GM21423 (cell line): ENCODE measurements around the gene RAB3C.

ENCODE experiments used
- ATAC-seq: cut with Tn5 transposase; IDR thresholded peaks from one replicate; pipeline ENCODE4 v1.9.1; 2021; ENCODE audit warnings: mild to moderate bottlenecking, moderate library complexity; ENCODE audit not compliant: unreplicated experiment

RAB3C gene

GRCh38 chr5:58860680-58861079 is 277.8 kb downstream of the RAB3C start:
- ATAC-seq, result no peak

- no peak for ATAC-seq
Measured at GRCh38 chr5:58868931-58869330, 286.1 kb downstream of the RAB3C start.

GRCh38 chr5:58871648-58872242 is 288.9 kb downstream of the RAB3C start:
- no peak for ATAC-seq

GRCh38 chr5:58872670-58873273 is 289.9 kb downstream of the RAB3C start:
- ATAC-seq, result no peak

- ATAC-seq, result no peak
Measured at GRCh38 chr5:58875599-58875998, 292.7 kb downstream of the RAB3C start.

- peak; percentile 66 for ATAC-seq
Measured at GRCh38 chr5:58885260-58885659, 302.4 kb downstream of the RAB3C start.

GRCh38 chr5:58886315-58887207 is 303.7 kb downstream of the RAB3C start:
- peak; percentile 67 for ATAC-seq

GRCh38 chr5:58887311-58887710 is 304.4 kb downstream of the RAB3C start:
- no peak for ATAC-seq

GRCh38 chr5:58887721-58888409 is 305.0 kb downstream of the RAB3C start:
- no peak for ATAC-seq

- ATAC-seq, result no peak
Measured at GRCh38 chr5:58890265-58890664, 307.4 kb downstream of the RAB3C start.

- ATAC-seq, result no peak
Measured at GRCh38 chr5:58890701-58891085, 307.8 kb downstream of the RAB3C start.

GRCh38 chr5:58891086-58891970 is 308.5 kb downstream of the RAB3C start:
- ATAC-seq, result peak; percentile 44

GRCh38 chr5:58891971-58892343 is 309.1 kb downstream of the RAB3C start:
- no peak for ATAC-seq

GRCh38 chr5:58893551-58893950 is 310.7 kb downstream of the RAB3C start:
- ATAC-seq, result no peak

GRCh38 chr5:58898006-58898405 is 315.1 kb downstream of the RAB3C start:
- no peak for ATAC-seq

GRCh38 chr5:58898538-58898937 is 315.7 kb downstream of the RAB3C start:
- ATAC-seq, result no peak

- ATAC-seq, result no peak
Measured at GRCh38 chr5:58901271-58901670, 318.4 kb downstream of the RAB3C start.

GRCh38 chr5:58902305-58902704 is 319.4 kb downstream of the RAB3C start:
- ATAC-seq, result no peak

- ATAC-seq, result no peak
Measured at GRCh38 chr5:58902765-58903164, 319.9 kb downstream of the RAB3C start.

- ATAC-seq, result no peak
Measured at GRCh38 chr5:58904737-58905136, 321.9 kb downstream of the RAB3C start.
